CD4-positive, CD25-positive, alpha-beta regulatory T cell (primary cell): ENCODE measurements around the gene GKN2. TPM values are rescaled to one million over a fixed set of nuclear protein-coding genes. Genes with fewer than 3 reads are reported as not detected.
A peak's percentile ranks its signal among the peaks of the same experiment; 100 is the strongest.

ENCODE experiments used
- ATAC-seq, 2 donors: fragments of 150-1000 bp; cut with Tn5 transposase; one replicate each; pipeline ENCODE4 v1.10.0; 2021; ENCODE audit warnings: low read depth in 2 of 2, moderate number of reproducible peaks in 2 of 2, moderate library complexity in 1 of 2
- DNase-seq, 3 donors: peaks; one replicate each; pipeline versions ENCODE4 v3.0.0 to v3.0.0-alpha.2; 2012 to 2022; ENCODE audit warnings: mixed read lengths in 1 of 3
- H3K27ac ChIP-seq: one replicate; pipeline ENCODE4 v1.7.0; 2013; ENCODE audit warnings: mild to moderate bottlenecking, low read length; ENCODE audit not compliant: insufficient read depth, poor library complexity, severe bottlenecking
- H3K27me3 ChIP-seq: one replicate; pipeline ENCODE4 v1.7.0; 2013; ENCODE audit warnings: low read length; ENCODE audit not compliant: control insufficient read depth, insufficient read depth
- H3K36me3 ChIP-seq: one replicate; pipeline ENCODE4 v1.7.0; 2013; ENCODE audit warnings: mild to moderate bottlenecking, low read length, moderate library complexity; ENCODE audit not compliant: control insufficient read depth, insufficient read depth
- H3K4me1 ChIP-seq: 2 replicates; pipeline ENCODE4 v1.7.0; 2013; ENCODE audit warnings: mild to moderate bottlenecking, low read length; ENCODE audit not compliant: insufficient read depth, control insufficient read depth, poor library complexity, severe bottlenecking
- H3K4me3 ChIP-seq: one replicate; pipeline ENCODE4 v1.7.0; 2013; ENCODE audit warnings: low read depth, mild to moderate bottlenecking, low read length, moderate library complexity
- H3K9me3 ChIP-seq, 2 experiments: 1 replicate in 1 of 2; 2 replicates in 1 of 2; pipeline ENCODE4 v1.7.0; 2013; ENCODE audit warnings: low read length in 2 of 2, mild to moderate bottlenecking in 1 of 2, moderate library complexity in 1 of 2; ENCODE audit not compliant: control insufficient read depth in 2 of 2
- H3K27ac Mint-ChIP-seq, 3 donors: one replicate each; pipeline ENCODE4 v1.8.0; 2020 to 2022; ENCODE audit warnings: mild to moderate bottlenecking in 3 of 3, mixed read lengths in 3 of 3, moderate library complexity in 2 of 3
- H3K27me3 Mint-ChIP-seq: one replicate; pipeline ENCODE4 v1.8.0; 2022; ENCODE audit warnings: mild to moderate bottlenecking, mixed read lengths
- H3K36me3 Mint-ChIP-seq: one replicate; pipeline ENCODE4 v1.8.0; 2020; ENCODE audit warnings: mixed read lengths
- H3K4me1 Mint-ChIP-seq, 4 donors: one replicate each; pipeline ENCODE4 v1.8.0; 2020 to 2022; ENCODE audit warnings: mixed read lengths in 4 of 4, mild to moderate bottlenecking in 1 of 4
- H3K4me3 Mint-ChIP-seq, 4 donors: one replicate each; pipeline ENCODE4 v1.8.0; 2020 to 2022; ENCODE audit warnings: mild to moderate bottlenecking in 4 of 4, mixed read lengths in 4 of 4, moderate library complexity in 3 of 4
- H3K9me3 Mint-ChIP-seq, 7 donors: one replicate each; pipeline ENCODE4 v1.8.0; 2020 to 2022; ENCODE audit warnings: mixed read lengths in 7 of 7, mild to moderate bottlenecking in 3 of 7, moderate library complexity in 2 of 7
- polyA plus RNA-seq, 4 donors: library from polyadenylated mRNA; unstranded; fragments of 300-500 nt; fragmentation: Illumina TruSeq; gene quantifications; one replicate each; pipeline ENCODE4 v1.2.3, GENCODE V29; 2021
- total RNA-seq: library from RNA; stranded (reverse); gene quantifications from one replicate; pipeline ENCODE4 v1.2.3, GENCODE V29; 2022

The GKN2 gene, protein sequence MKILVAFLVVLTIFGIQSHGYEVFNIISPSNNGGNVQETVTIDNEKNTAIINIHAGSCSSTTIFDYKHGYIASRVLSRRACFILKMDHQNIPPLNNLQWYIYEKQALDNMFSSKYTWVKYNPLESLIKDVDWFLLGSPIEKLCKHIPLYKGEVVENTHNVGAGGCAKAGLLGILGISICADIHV
- not detected for total RNA-seq
- polyA plus RNA-seq: not detected

DNA sequence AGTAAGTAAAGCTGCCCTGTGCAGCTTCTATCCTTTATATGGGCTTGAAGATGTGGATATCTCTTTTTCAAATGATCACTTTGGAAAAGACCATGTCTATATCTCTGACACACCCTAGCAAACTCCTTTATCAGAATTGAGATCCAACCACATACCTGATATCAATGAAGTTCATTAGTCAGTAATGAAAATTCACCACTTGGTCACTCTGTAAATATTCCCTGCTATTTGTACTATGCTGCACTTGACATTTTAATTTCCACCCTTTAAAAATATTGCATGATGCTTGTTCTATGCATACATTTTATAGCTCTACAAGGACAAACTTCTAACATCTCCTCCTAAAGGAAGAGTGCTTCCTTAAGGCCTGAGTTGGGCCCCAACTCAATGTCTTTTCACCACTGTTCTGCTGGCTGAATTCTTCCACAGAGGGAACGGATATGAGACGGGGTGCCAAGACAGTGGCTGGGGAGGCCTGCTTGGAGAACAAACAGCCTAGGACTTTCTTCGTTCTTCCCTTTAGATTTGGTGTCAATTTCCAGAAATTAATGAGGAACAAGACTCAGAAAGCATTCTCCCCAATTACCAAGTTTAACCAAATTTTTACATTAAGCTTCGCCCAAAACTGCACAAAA lies at the start of gene GKN2:
TSS of gene GKN2 (minus strand) at position 7 of the 635 bp plus-strand sequence. CDS start 32 bp downstream, outside the sequence.
- Histone ChIP-seq H3K27ac (no peak within 1 kb of the TSS), H3K4me1 (no peaks in the 10 kb centered on the region), H3K27me3 (peaks cover 20% of the 10 kb centered on the region), H3K36me3 (no peaks in the 10 kb centered on the region), H3K4me3 (no peak within 1 kb of the TSS), H3K9me3 (peaks cover 0 to 3% of the 10 kb centered on the region in 2 experiments)
- no peak within 1 kb of the TSS for H3K4me3 Mint-ChIP-seq
- H3K36me3 Mint-ChIP-seq: no peaks in the 10 kb centered on the region
- no peak within 1 kb of the TSS for H3K27ac Mint-ChIP-seq
- H3K27me3 Mint-ChIP-seq: peaks cover 52% of the 10 kb centered on the region
- ATAC-seq (no peak), DNase-seq (no peak)
- peaks cover 0 to 11% (median 4%) of the 10 kb centered on the region in 7 donors for H3K9me3 Mint-ChIP-seq
- H3K4me1 Mint-ChIP-seq: peaks cover 0 to 4% (median 0%) of the 10 kb centered on the region in 4 donors

DNA sequence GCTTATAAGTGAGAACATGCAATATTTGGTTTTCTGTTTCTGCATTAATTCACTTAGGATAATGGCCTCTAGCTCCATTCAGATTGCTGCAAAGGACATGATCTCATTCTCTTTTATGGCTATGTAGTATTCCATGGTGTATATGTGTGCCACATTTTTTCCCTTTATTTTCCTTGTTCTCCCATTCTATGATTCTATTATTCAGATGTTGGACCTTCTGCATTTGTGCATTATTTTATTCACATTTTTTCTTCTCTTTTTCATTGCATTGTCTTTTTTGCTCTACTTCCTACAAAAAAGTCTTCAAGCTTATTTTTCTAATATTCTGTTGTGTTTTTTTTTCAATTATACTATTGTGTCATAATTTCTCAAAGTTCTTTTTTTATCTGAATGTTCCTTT lies 49.2 kb upstream of the GKN2 start:
- no peaks in the 10 kb centered on the region for H3K4me1 Mint-ChIP-seq
- Histone ChIP-seq H3K4me1 (no peaks in the 10 kb centered on the region), H3K4me3 (no peak overlapping the region), H3K9me3 (peaks cover 0 to 7% of the 10 kb centered on the region in 2 experiments), H3K27ac (no peak overlapping the region), H3K27me3 (peaks cover 12% of the 10 kb centered on the region), H3K36me3 (no peaks in the 10 kb centered on the region)
- no peak for DNase-seq
- peaks cover 32% of the 10 kb centered on the region for H3K27me3 Mint-ChIP-seq
- H3K9me3 Mint-ChIP-seq: peaks cover 0 to 12% (median 7%) of the 10 kb centered on the region in 7 donors
- peak overlapping the region in 1 of 4 donors; percentile 18 for H3K4me3 Mint-ChIP-seq
- no peak overlapping the region for H3K27ac Mint-ChIP-seq
- H3K36me3 Mint-ChIP-seq: no peaks in the 10 kb centered on the region
- ATAC-seq: no peak

DNA sequence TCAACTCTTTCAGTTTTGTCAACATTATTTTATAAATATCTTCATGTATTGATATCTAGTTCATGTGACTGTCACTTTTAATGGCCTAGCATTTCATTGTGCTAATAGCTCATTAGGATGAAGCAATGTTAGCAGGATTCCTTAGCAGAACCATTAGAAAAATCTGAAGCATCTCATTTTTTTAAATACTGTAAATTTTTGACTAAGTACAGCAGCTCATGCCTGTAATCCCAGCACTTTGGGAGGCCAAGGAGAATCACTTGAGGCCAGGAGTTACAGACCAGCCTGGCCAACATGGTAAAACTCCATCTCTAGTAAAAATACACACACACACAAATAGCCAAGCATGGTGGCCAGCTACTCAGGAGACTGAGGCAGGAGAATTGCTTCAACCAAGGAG lies 44.7 kb upstream of the GKN2 start:
- no peak overlapping the region for H3K4me3 Mint-ChIP-seq
- peaks cover 23% of the 10 kb centered on the region for H3K27me3 Mint-ChIP-seq
- H3K4me3 ChIP-seq: no peak overlapping the region
- H3K36me3 ChIP-seq: no peaks in the 10 kb centered on the region
- H3K4me1 Mint-ChIP-seq: no peaks in the 10 kb centered on the region
- H3K36me3 Mint-ChIP-seq: no peaks in the 10 kb centered on the region
- H3K27ac ChIP-seq: no peak overlapping the region
- ATAC-seq (no peak), DNase-seq (no peak)
- no peaks in the 10 kb centered on the region for H3K4me1 ChIP-seq
- no peak overlapping the region for H3K27ac Mint-ChIP-seq
- H3K27me3 ChIP-seq: peaks cover 8% of the 10 kb centered on the region
- H3K9me3 ChIP-seq: peaks cover 0 to 5% of the 10 kb centered on the region in 2 experiments
- peaks cover 0 to 13% (median 5%) of the 10 kb centered on the region in 7 donors for H3K9me3 Mint-ChIP-seq

DNA sequence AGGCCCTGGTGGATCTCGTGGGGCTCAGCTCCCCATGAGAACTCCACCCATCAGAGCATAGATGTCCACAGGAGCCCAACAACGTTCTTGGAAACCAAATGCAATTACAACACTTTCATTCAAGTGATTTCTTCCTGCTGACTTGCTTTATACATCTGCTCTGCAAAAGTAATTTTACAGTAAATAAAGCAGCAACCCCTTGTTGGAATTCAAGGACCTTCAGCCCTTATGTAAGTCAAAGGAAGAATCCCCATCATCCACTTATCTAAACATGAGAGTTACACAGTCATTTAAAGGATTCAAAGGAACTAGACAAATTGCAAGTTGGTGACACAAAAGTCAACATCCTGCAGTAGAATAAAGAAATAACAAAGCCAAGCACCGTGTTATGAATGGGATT lies 43.2 kb upstream of the GKN2 start:
- H3K4me3 Mint-ChIP-seq: no peak overlapping the region
- Histone ChIP-seq H3K9me3 (no peaks in the 10 kb centered on the region), H3K4me3 (no peak overlapping the region), H3K27me3 (peaks cover 8% of the 10 kb centered on the region), H3K36me3 (no peaks in the 10 kb centered on the region), H3K4me1 (no peaks in the 10 kb centered on the region), H3K27ac (no peak overlapping the region)
- no peak overlapping the region for H3K27ac Mint-ChIP-seq
- peaks cover 0 to 9% (median 0%) of the 10 kb centered on the region in 7 donors for H3K9me3 Mint-ChIP-seq
- ATAC-seq: no peak
- H3K27me3 Mint-ChIP-seq: peaks cover 17% of the 10 kb centered on the region
- no peaks in the 10 kb centered on the region for H3K36me3 Mint-ChIP-seq
- DNase-seq: no peak
- no peaks in the 10 kb centered on the region for H3K4me1 Mint-ChIP-seq

DNA sequence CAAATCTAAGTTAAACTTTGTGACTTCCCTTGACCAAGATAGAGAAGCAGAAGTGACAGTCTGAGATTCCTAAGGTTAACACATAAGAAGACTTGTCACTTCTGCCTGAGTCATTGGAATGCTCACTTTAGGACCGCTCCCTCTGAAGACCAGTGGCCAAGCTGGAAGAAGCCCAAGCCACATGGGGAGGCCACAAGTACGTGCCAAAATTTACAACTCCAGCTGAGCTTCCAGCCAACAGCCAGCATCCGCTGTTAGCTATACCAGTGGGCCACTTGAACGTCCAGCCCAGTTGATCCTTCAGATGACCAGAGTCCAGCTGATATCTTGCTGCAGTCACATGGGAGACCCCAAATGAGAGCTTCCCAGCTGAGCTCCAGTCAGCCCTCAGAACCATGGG lies 42.2 kb upstream of the GKN2 start:
- Mint-ChIP-seq H3K4me3 (no peak overlapping the region), H3K9me3 (peaks cover 0 to 9% (median 0%) of the 10 kb centered on the region in 7 donors), H3K27ac (no peak overlapping the region), H3K27me3 (peaks cover 22% of the 10 kb centered on the region), H3K4me1 (no peaks in the 10 kb centered on the region), H3K36me3 (no peaks in the 10 kb centered on the region)
- Histone ChIP-seq H3K27me3 (peaks cover 11% of the 10 kb centered on the region), H3K4me1 (no peaks in the 10 kb centered on the region), H3K27ac (no peak overlapping the region), H3K4me3 (no peak overlapping the region), H3K36me3 (no peaks in the 10 kb centered on the region), H3K9me3 (no peaks in the 10 kb centered on the region)
- DNase-seq: no peak
- ATAC-seq: no peak

DNA sequence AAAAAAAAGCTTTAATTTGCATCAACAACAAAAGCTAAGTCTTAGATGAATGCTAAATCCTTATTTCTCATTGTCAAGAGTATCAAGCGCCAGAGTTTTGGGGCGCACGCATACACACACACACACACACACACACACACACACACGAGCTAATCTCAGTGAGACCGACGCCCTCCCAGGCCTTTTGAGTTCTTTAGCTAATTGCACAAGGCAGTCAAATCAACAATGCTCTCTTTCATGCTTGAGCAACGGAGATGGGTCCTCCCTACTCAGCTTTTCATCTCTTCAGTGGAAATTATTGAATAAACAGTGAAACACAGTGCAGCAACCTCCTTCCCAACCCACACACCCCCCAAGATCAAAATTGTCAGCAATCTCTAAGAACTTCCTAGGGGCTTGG lies 41.0 kb upstream of the GKN2 start:
- Histone ChIP-seq H3K27me3 (peaks cover 14% of the 10 kb centered on the region), H3K27ac (no peak overlapping the region), H3K4me1 (no peaks in the 10 kb centered on the region), H3K9me3 (no peaks in the 10 kb centered on the region), H3K36me3 (no peaks in the 10 kb centered on the region), H3K4me3 (no peak overlapping the region)
- no peak for DNase-seq
- no peak for ATAC-seq
- H3K9me3 Mint-ChIP-seq: peaks cover 0 to 6% (median 0%) of the 10 kb centered on the region in 7 donors
- no peaks in the 10 kb centered on the region for H3K4me1 Mint-ChIP-seq
- no peaks in the 10 kb centered on the region for H3K36me3 Mint-ChIP-seq
- H3K27me3 Mint-ChIP-seq: peaks cover 22% of the 10 kb centered on the region
- no peak overlapping the region for H3K27ac Mint-ChIP-seq
- H3K4me3 Mint-ChIP-seq: no peak overlapping the region

DNA sequence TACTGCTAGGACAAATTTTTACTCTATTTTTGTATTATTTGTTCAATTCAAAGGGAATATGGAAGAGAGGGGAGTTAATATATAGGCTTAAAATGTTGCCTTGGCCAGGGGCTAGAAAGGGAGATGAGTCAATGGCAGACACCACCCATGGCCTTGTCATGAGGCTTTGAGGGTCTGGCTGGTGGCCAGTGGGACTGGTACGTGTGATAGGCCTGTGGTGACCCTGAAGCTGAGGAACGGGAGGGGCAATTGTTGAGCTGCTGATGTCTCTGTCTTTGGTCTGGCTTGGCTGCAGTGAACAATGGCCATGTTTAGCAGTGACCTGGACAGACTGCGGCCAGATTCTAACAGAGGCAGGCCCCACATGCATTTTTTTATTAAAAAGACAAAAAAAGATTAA lies 40.2 kb upstream of the GKN2 start:
- H3K27me3 Mint-ChIP-seq: peaks cover 27% of the 10 kb centered on the region
- peaks cover 0 to 6% (median 0%) of the 10 kb centered on the region in 7 donors for H3K9me3 Mint-ChIP-seq

DNA sequence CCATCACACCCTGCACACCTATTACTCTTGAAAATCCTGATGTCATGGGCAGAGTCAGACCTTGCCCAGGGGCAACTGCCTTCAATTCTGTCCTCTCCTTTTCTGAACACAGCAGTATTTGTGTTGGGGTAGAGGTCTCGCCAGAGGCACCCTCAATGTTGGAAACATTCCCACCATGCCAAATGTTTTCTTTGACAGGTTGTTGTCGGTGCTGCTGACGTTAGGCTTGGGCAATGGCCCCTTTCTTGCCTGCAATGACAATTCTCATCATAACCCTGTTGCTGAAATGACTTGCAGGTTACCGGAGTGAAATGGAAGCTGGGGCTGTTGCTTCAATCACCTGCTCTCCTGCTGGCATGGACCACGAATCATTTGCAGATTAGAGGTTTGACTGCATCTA lies 39.6 kb upstream of the GKN2 start:
- Mint-ChIP-seq H3K4me1 (no peaks in the 10 kb centered on the region), H3K36me3 (no peaks in the 10 kb centered on the region), H3K27ac (no peak overlapping the region), H3K9me3 (peaks cover 0 to 6% (median 0%) of the 10 kb centered on the region in 7 donors), H3K4me3 (no peak overlapping the region), H3K27me3 (peaks cover 27% of the 10 kb centered on the region)
- Histone ChIP-seq H3K9me3 (no peaks in the 10 kb centered on the region), H3K27ac (no peak overlapping the region), H3K4me1 (no peaks in the 10 kb centered on the region), H3K36me3 (no peaks in the 10 kb centered on the region), H3K4me3 (no peak overlapping the region), H3K27me3 (peaks cover 14% of the 10 kb centered on the region)
- ATAC-seq (no peak), DNase-seq (no peak)

More for the DNA sequence above, 40.2 kb upstream of the GKN2 start:
- no peaks in the 10 kb centered on the region for H3K36me3 ChIP-seq
- Mint-ChIP-seq H3K27ac (no peak overlapping the region), H3K4me1 (no peaks in the 10 kb centered on the region), H3K4me3 (no peak overlapping the region), H3K36me3 (no peaks in the 10 kb centered on the region)
- H3K9me3 ChIP-seq: no peaks in the 10 kb centered on the region
- no peak overlapping the region for H3K27ac ChIP-seq
- H3K27me3 ChIP-seq: peaks cover 14% of the 10 kb centered on the region
- H3K4me1 ChIP-seq: no peaks in the 10 kb centered on the region
- ATAC-seq: no peak
- no peak for DNase-seq
- H3K4me3 ChIP-seq: no peak overlapping the region
